ENCODE data around the gene FAM50A.

The FAM50A gene

DNA sequence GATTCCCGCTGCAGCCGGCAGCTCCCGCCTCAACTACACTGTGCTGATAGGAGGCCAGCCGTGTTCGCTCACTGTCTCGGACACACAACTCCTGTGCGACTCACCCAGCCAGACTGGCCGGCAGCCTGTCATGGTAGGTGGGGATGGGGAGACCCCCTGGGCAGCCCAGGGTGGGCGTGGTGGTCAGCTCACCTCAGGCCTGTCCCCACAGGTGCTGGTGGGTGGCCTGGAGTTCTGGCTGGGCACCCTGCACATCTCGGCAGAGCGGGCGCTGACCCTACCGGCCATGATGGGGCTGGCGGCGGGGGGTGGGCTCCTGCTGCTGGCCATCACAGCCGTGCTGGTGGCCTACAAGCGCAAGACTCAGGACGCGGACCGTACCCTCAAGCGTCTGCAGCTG is 23.6 kb downstream of the FAM50A start:
- H2AK5ac ChIP-seq (ENCODE audit: low read length), result no peak overlapping the region
- no CpG with 5 or more reads among the region's 21 CpGs for WGBS (ENCODE audit: extremely low coverage, insufficient coverage, insufficient read length)
- no peak overlapping the region for H2BK120ac ChIP-seq (ENCODE audit: insufficient read depth, low read length, poor library complexity)
- no peaks in the 10 kb centered on the region for H3K9me3 ChIP-seq (ENCODE audit: insufficient read depth, low read depth, low read length)
- no peak overlapping the region for H3K18ac ChIP-seq (ENCODE audit: low read length)
- no peak overlapping the region for H3K14ac ChIP-seq (ENCODE audit: low read length)
- H3K79me1 ChIP-seq (ENCODE audit: low read length), result no peaks in the 10 kb centered on the region
- H2BK12ac ChIP-seq (ENCODE audit: low read length), result no peak overlapping the region
- no peak overlapping the region for H2AFZ ChIP-seq (ENCODE audit: insufficient read depth, low read length, poor library complexity)
- H3K79me2 ChIP-seq (ENCODE audit: control insufficient read depth, insufficient read depth, low read length, poor library complexity), result no peaks in the 10 kb centered on the region
- H4K8ac ChIP-seq (ENCODE audit: low read depth, low read length), result no peak overlapping the region
- no peak overlapping the region for H3K4me2 ChIP-seq (ENCODE audit: low read length)
- H4K12ac ChIP-seq (ENCODE audit: low read depth, low read length), result no peak overlapping the region
- no peak overlapping the region for H3K9ac ChIP-seq (ENCODE audit: low read length)
- H3K27me3 ChIP-seq (ENCODE audit: insufficient read depth, low read length), result no peaks in the 10 kb centered on the region
- no peak overlapping the region for H3K4me3 ChIP-seq (ENCODE audit: low read depth, low read length)
- H3K4ac ChIP-seq (ENCODE audit: low read depth, low read length), result no peak overlapping the region
- H3K36me3 ChIP-seq (ENCODE audit: control insufficient read depth in 1 of 2, insufficient read depth in 2 of 2, low read length in 2 of 2), result peaks cover 98% of the 10 kb centered on the region in 2 experiments
- no peak overlapping the region for H4K91ac ChIP-seq (ENCODE audit: low read depth, low read length)
- no peak overlapping the region for H3K27ac ChIP-seq (ENCODE audit: low read depth, low read length)
- DNase-seq, result no peak
- no peak overlapping the region for H2BK5ac ChIP-seq (ENCODE audit: low read depth, low read length, poor library complexity)
- no peaks in the 10 kb centered on the region for H3K4me1 ChIP-seq (ENCODE audit: control insufficient read depth in 1 of 2, insufficient read depth in 2 of 2, low read length in 2 of 2)
- H3K23ac ChIP-seq (ENCODE audit: low read length), result no peak overlapping the region

DNA sequence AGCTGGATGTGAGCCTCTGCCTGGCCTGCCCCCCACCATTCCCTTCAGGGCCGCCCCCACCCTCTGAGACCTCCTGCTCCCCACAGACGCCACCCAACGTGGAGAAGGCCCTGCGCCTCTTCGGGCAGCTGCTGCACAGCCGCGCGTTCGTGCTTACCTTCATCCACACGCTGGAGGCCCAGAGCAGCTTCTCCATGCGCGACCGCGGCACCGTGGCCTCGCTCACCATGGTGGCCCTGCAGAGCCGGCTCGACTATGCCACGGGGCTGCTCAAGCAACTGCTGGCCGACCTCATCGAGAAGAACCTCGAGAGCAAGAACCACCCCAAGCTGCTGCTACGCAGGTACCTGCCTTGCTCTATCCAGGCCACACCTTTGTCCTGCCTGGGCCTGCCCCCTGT is 24.3 kb downstream of the FAM50A start:
- Histone ChIP-seq H3K4ac (ENCODE audit: low read depth, low read length) (no peak overlapping the region), H3K4me3 (ENCODE audit: low read depth, low read length) (no peak overlapping the region), H3K9me3 (ENCODE audit: insufficient read depth, low read depth, low read length) (no peaks in the 10 kb centered on the region), H3K9ac (ENCODE audit: low read length) (no peak overlapping the region), H4K91ac (ENCODE audit: low read depth, low read length) (no peak overlapping the region), H3K79me2 (ENCODE audit: control insufficient read depth, insufficient read depth, low read length, poor library complexity) (no peaks in the 10 kb centered on the region), H3K27ac (ENCODE audit: low read depth, low read length) (no peak overlapping the region), H2AFZ (ENCODE audit: insufficient read depth, low read length, poor library complexity) (no peak overlapping the region), H3K4me1 (ENCODE audit: control insufficient read depth in 1 of 2, insufficient read depth in 2 of 2, low read length in 2 of 2) (no peaks in the 10 kb centered on the region), H3K23ac (ENCODE audit: low read length) (no peak overlapping the region), H4K12ac (ENCODE audit: low read depth, low read length) (no peak overlapping the region), H3K36me3 (ENCODE audit: control insufficient read depth in 1 of 2, insufficient read depth in 2 of 2, low read length in 2 of 2) (peaks cover 98% of the 10 kb centered on the region in 2 experiments), H3K4me2 (ENCODE audit: low read length) (no peak overlapping the region), H2BK120ac (ENCODE audit: insufficient read depth, low read length, poor library complexity) (no peak overlapping the region), H2BK12ac (ENCODE audit: low read length) (no peak overlapping the region), H2BK5ac (ENCODE audit: low read depth, low read length, poor library complexity) (no peak overlapping the region), H3K14ac (ENCODE audit: low read length) (no peak overlapping the region), H3K79me1 (ENCODE audit: low read length) (no peaks in the 10 kb centered on the region), H4K8ac (ENCODE audit: low read depth, low read length) (no peak overlapping the region), H3K18ac (ENCODE audit: low read length) (no peak overlapping the region), H3K27me3 (ENCODE audit: insufficient read depth, low read length) (no peaks in the 10 kb centered on the region), H2AK5ac (ENCODE audit: low read length) (no peak overlapping the region)
- WGBS (ENCODE audit: extremely low coverage, insufficient coverage, insufficient read length), result no CpG with 5 or more reads among the region's 23 CpGs
- no peak for DNase-seq

DNA sequence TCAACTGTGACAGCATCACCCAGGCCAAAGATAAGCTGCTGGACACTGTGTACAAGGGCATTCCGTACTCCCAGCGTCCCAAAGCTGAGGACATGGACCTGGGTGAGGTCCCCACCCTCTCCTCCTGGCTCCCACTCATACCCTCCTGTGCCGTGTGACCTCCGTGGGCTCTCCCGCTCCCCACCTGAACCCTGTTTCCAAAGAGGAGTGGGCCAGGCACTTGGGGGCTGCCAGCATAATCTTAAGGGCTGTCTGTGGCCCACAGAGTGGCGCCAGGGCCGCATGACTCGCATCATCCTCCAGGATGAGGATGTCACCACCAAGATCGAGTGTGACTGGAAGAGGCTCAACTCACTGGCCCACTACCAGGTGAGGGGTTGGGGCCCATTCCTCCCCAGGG is 25.2 kb downstream of the FAM50A start:
- no peak for DNase-seq
- no CpG with 5 or more reads among the region's 9 CpGs for WGBS (ENCODE audit: extremely low coverage, insufficient coverage, insufficient read length)
- no peak overlapping the region for H3K14ac ChIP-seq (ENCODE audit: low read length)
- H3K4me2 ChIP-seq (ENCODE audit: low read length), result no peak overlapping the region
- no peak overlapping the region for H3K23ac ChIP-seq (ENCODE audit: low read length)
- no peaks in the 10 kb centered on the region for H3K27me3 ChIP-seq (ENCODE audit: insufficient read depth, low read length)
- H3K9me3 ChIP-seq (ENCODE audit: insufficient read depth, low read depth, low read length), result no peaks in the 10 kb centered on the region
- no peak overlapping the region for H2AK5ac ChIP-seq (ENCODE audit: low read length)
- no peak overlapping the region for H3K4me3 ChIP-seq (ENCODE audit: low read depth, low read length)
- H2BK120ac ChIP-seq (ENCODE audit: insufficient read depth, low read length, poor library complexity), result no peak overlapping the region
- H3K79me1 ChIP-seq (ENCODE audit: low read length), result no peaks in the 10 kb centered on the region
- H2BK5ac ChIP-seq (ENCODE audit: low read depth, low read length, poor library complexity), result no peak overlapping the region
- H3K79me2 ChIP-seq (ENCODE audit: control insufficient read depth, insufficient read depth, low read length, poor library complexity), result no peaks in the 10 kb centered on the region
- H3K36me3 ChIP-seq (ENCODE audit: control insufficient read depth in 1 of 2, insufficient read depth in 2 of 2, low read length in 2 of 2), result peaks cover 95 to 97% of the 10 kb centered on the region in 2 experiments
- H4K12ac ChIP-seq (ENCODE audit: low read depth, low read length), result no peak overlapping the region
- H3K9ac ChIP-seq (ENCODE audit: low read length), result no peak overlapping the region
- H3K4ac ChIP-seq (ENCODE audit: low read depth, low read length), result no peak overlapping the region
- H4K8ac ChIP-seq (ENCODE audit: low read depth, low read length), result no peak overlapping the region
- no peak overlapping the region for H2AFZ ChIP-seq (ENCODE audit: insufficient read depth, low read length, poor library complexity)
- no peak overlapping the region for H3K27ac ChIP-seq (ENCODE audit: low read depth, low read length)
- no peak overlapping the region for H2BK12ac ChIP-seq (ENCODE audit: low read length)
- no peak overlapping the region for H4K91ac ChIP-seq (ENCODE audit: low read depth, low read length)
- no peak overlapping the region for H3K18ac ChIP-seq (ENCODE audit: low read length)
- no peaks in the 10 kb centered on the region for H3K4me1 ChIP-seq (ENCODE audit: control insufficient read depth in 1 of 2, insufficient read depth in 2 of 2, low read length in 2 of 2)

DNA sequence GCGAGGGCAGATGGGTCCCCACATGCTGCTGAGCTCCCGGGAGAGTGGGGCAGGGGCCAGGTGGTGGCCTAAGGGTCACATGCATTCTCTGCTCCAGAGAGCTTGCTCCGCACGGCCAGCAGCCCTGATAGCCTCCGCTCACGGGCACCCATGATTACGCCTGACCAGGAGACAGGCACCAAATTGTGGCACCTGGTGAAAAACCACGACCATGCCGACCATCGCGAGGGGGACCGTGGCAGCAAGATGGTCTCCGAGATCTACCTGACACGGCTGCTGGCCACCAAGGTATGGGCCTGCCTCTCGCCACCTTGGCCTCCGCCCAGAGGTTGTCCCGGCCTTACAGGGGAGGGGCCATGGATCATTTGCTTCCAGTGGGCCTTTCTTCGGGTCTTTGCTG is 25.9 kb downstream of the FAM50A start:
- Histone ChIP-seq H3K4me1 (ENCODE audit: control insufficient read depth in 1 of 2, insufficient read depth in 2 of 2, low read length in 2 of 2) (no peaks in the 10 kb centered on the region), H3K4me2 (ENCODE audit: low read length) (no peak overlapping the region), H4K8ac (ENCODE audit: low read depth, low read length) (no peak overlapping the region), H3K36me3 (ENCODE audit: control insufficient read depth in 1 of 2, insufficient read depth in 2 of 2, low read length in 2 of 2) (peaks cover 88 to 89% of the 10 kb centered on the region in 2 experiments), H3K27ac (ENCODE audit: low read depth, low read length) (no peak overlapping the region), H4K12ac (ENCODE audit: low read depth, low read length) (no peak overlapping the region), H2BK120ac (ENCODE audit: insufficient read depth, low read length, poor library complexity) (no peak overlapping the region), H3K4ac (ENCODE audit: low read depth, low read length) (no peak overlapping the region), H3K79me2 (ENCODE audit: control insufficient read depth, insufficient read depth, low read length, poor library complexity) (no peaks in the 10 kb centered on the region), H2AFZ (ENCODE audit: insufficient read depth, low read length, poor library complexity) (no peak overlapping the region), H3K79me1 (ENCODE audit: low read length) (no peaks in the 10 kb centered on the region), H2AK5ac (ENCODE audit: low read length) (no peak overlapping the region), H3K27me3 (ENCODE audit: insufficient read depth, low read length) (no peaks in the 10 kb centered on the region), H2BK5ac (ENCODE audit: low read depth, low read length, poor library complexity) (no peak overlapping the region), H4K91ac (ENCODE audit: low read depth, low read length) (no peak overlapping the region), H3K23ac (ENCODE audit: low read length) (no peak overlapping the region), H3K14ac (ENCODE audit: low read length) (no peak overlapping the region), H3K18ac (ENCODE audit: low read length) (no peak overlapping the region), H3K9ac (ENCODE audit: low read length) (no peak overlapping the region), H3K9me3 (ENCODE audit: insufficient read depth, low read depth, low read length) (no peaks in the 10 kb centered on the region), H2BK12ac (ENCODE audit: low read length) (no peak overlapping the region), H3K4me3 (ENCODE audit: low read depth, low read length) (no peak overlapping the region)
- no CpG with 5 or more reads among the region's 18 CpGs for WGBS (ENCODE audit: extremely low coverage, insufficient coverage, insufficient read length)
- DNase-seq, result no peak
